Mesothelial cell of epicardium (in vitro differentiated cells): ENCODE measurements around the gene CASKIN2. TPM values are rescaled to one million over a fixed set of nuclear protein-coding genes. Genes with fewer than 3 reads are reported as not detected.
A peak's percentile ranks its signal among the peaks of the same experiment; 100 is the strongest.

Source experiments
- DNase-seq, 2 experiments: peaks; one replicate each; pipeline ENCODE4 v3.0.0; 2021; ENCODE audit warnings: low spot score in 2 of 2; ENCODE audit not compliant: unreplicated experiment in 2 of 2
- H3K27ac Mint-ChIP-seq: 2 replicates; pipeline ENCODE4 v1.8.0; 2021; ENCODE audit warnings: mixed read lengths
- H3K27me3 Mint-ChIP-seq: 2 replicates; pipeline ENCODE4 v1.8.0; 2021; ENCODE audit warnings: low read depth, mixed read lengths
- H3K36me3 Mint-ChIP-seq: 2 replicates; pipeline ENCODE4 v1.8.0; 2021; ENCODE audit warnings: mixed read lengths
- H3K4me1 Mint-ChIP-seq: 2 replicates; pipeline ENCODE4 v1.8.0; 2021; ENCODE audit warnings: mixed read lengths
- H3K4me3 Mint-ChIP-seq: 2 replicates; pipeline ENCODE4 v1.8.0; 2021; ENCODE audit warnings: mild to moderate bottlenecking, moderate library complexity, mixed read lengths
- H3K9me3 Mint-ChIP-seq: 2 replicates; pipeline ENCODE4 v1.8.0; 2021; ENCODE audit warnings: mixed read lengths
- CTCF ChIP-seq: fragments of 200-600 bp; sonication (generic); IDR thresholded peaks from one replicate; pipeline ENCODE4 v1.5.0; 2021; ENCODE audit warnings: antibody characterized with exemption; ENCODE audit not compliant: unreplicated experiment
- total RNA-seq: library from RNA; stranded (reverse); gene quantifications from 3 replicates; pipeline ENCODE4 v1.2.1, GENCODE V29; 2021

CASKIN2 gene
- total RNA-seq, 1 donor from 2014 or later: 37.4 TPM

DNA sequence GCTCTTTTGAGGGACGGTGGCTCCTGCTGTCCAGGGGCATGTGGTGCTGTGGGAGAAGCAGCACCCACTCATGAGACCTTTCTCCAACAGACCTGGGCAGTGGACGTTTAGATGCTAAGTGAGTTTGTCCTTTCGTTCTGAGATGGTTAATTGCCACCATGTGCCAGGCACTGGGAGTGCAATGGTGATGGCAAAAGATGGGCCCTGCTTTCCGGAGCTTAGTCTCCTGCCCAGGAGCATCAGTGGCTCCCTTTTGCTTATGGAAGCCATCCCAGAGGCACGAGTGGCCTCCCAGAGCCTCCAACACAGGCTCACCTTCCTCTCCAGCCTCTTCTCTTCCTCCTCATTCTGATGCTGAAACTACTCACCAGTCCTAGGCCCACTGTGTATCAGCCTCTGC is 28.4 kb downstream of the CASKIN2 start:
- H3K27ac Mint-ChIP-seq: no peak overlapping the region
- no peaks in the 10 kb centered on the region for H3K4me1 Mint-ChIP-seq
- no peak for DNase-seq
- H3K27me3 Mint-ChIP-seq: no peaks in the 10 kb centered on the region
- peaks cover 2% of the 10 kb centered on the region for H3K36me3 Mint-ChIP-seq
- TF ChIP-seq CTCF: no peak
- H3K9me3 Mint-ChIP-seq: no peaks in the 10 kb centered on the region
- no peak overlapping the region for H3K4me3 Mint-ChIP-seq

DNA sequence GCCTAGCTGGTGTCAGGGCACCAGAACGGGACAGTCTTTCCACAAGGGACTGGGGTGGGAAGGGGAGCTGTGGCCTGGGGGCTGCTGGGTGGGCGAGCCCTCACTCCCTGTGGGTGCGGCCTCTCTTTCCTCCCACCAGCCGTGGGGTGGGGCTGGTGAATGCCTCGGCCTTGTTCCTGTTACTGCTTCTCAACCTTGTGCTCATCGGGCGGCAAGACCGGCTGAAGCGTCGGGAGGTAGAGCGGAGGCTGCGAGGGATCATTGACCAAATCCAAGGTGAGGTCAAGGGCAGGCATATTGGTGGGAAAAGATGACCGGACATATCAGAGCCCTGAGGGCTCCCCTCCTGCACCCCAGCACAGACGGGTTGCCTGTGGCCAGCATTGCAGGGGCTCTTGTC is 29.2 kb downstream of the CASKIN2 start:
- no peak overlapping the region for H3K27ac Mint-ChIP-seq
- peaks cover 2% of the 10 kb centered on the region for H3K36me3 Mint-ChIP-seq
- TF ChIP-seq CTCF: no peak
- peaks cover 6% of the 10 kb centered on the region for H3K4me1 Mint-ChIP-seq
- no peak overlapping the region for H3K4me3 Mint-ChIP-seq
- DNase-seq: no peak
- no peaks in the 10 kb centered on the region for H3K9me3 Mint-ChIP-seq
- no peaks in the 10 kb centered on the region for H3K27me3 Mint-ChIP-seq

DNA sequence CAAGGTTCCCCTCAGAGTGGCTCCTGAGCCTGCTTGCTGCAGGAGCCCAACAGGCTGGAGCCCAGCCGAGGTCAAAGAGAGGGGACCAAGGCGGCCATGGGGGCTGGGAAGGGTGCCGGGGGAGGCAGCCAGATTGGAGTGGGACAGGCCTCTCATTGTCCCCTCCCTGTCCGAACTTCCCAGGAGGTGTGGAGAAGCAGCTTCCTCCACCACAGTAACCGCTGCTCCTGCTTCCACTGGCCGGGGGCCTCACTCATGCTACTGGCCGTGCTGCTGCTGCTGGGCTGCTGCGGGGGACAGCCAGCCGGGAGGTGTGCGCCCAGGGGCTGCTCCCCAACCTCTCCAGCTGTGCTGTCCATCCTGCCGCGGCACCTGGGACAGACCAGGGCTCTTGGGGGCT is 29.6 kb downstream of the CASKIN2 start:
- no peak for DNase-seq
- peaks cover 2% of the 10 kb centered on the region for H3K36me3 Mint-ChIP-seq
- H3K9me3 Mint-ChIP-seq: no peaks in the 10 kb centered on the region
- no peak overlapping the region for H3K27ac Mint-ChIP-seq
- no peak for TF ChIP-seq CTCF
- H3K27me3 Mint-ChIP-seq: no peaks in the 10 kb centered on the region
- H3K4me3 Mint-ChIP-seq: no peak overlapping the region
- peaks cover 11% of the 10 kb centered on the region for H3K4me1 Mint-ChIP-seq

DNA sequence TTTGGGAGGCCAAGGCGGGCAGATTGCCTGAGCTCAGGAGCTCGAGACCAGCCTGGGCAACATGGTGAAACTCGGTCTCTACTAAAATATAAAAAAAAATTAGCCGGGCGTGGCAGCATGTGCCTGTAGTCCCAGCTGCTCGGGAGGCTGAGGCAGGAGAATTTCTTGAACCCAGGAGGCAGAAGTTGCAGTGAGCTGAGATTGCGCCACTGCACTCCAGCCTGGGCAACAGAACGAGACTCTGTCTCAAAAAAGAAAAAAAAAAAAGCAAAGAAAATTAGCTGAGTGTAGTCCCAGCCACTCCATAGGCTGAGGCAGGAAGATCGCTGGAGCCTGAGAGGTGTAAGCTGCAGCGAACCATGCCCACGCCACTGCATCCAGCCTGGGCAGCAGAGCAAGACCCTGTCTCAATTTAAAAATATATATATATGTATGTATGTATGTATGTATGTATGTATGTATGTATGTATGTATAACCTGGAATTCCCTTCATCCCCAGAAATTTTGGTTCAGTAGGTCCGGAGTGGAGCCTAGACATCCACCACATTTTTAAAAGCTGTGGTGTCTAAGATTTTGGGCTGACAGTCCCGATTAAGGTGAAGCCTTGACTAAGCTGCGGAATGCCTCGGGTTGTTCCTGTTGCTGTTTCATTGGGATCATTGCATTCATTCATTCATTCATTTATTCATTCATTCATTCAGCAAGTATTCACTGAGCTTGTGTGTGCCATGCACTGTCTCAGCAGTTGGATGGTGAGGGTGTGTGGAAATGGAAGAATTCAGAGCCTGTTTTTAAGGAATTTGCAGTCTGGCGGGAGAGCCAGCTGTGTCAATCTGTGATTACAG is 33.0 kb downstream of the CASKIN2 start:
- no peaks in the 10 kb centered on the region for H3K27me3 Mint-ChIP-seq
- H3K36me3 Mint-ChIP-seq: peaks cover 3% of the 10 kb centered on the region
- DNase-seq: no peak
- H3K4me3 Mint-ChIP-seq: no peak overlapping the region
- H3K4me1 Mint-ChIP-seq: peaks cover 23% of the 10 kb centered on the region
- H3K27ac Mint-ChIP-seq: no peak overlapping the region
- TF ChIP-seq CTCF: no peak
- H3K9me3 Mint-ChIP-seq: no peaks in the 10 kb centered on the region

- H3K27me3 Mint-ChIP-seq: no peaks in the 10 kb centered on the region
- TF ChIP-seq CTCF: no peak
- DNase-seq: no peak
- peaks cover 30% of the 10 kb centered on the region for H3K4me1 Mint-ChIP-seq
- H3K9me3 Mint-ChIP-seq: no peaks in the 10 kb centered on the region
- peaks cover 4% of the 10 kb centered on the region for H3K36me3 Mint-ChIP-seq
- H3K27ac Mint-ChIP-seq: peak overlapping the region; percentile 40
- no peak overlapping the region for H3K4me3 Mint-ChIP-seq
Measured at GRCh38 chr17:75481194-75482068, 33.9 kb downstream of the CASKIN2 start.
